22Rv1 (cell line): ENCODE measurements around the gene RPS10.

ENCODE experiments used
- CTCF ChIP-seq: fragments of 450-650 bp; IDR thresholded peaks from 2 replicates; pipeline ENCODE4 v1.5.1; 2017; ENCODE audit warnings: mild to moderate bottlenecking
- ZFX ChIP-seq: fragments of 450-650 bp; IDR thresholded peaks from 2 replicates; pipeline ENCODE4 v1.6.1; 2017; ENCODE audit warnings: antibody characterized with exemption, borderline replicate concordance

DNA sequence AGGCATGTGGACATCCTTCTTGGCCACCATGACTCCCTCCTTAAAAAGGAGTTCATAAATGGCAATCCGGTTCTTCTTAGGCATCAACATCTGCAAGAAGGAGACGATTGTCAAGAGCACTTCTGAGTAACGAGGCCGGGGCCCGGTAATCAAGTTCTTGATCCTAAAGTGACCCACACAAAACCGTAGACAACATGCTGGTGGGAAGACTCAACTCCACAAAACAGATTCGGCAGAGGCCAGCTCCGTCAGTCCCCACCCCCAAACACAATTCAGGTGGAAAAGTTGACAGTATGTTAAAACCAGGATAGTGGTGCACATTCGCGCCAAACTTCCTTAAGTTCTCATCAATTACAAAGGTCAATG, 754 bp downstream of the RPS10 start:
- no peak for TF ChIP-seq CTCF
- no peak for TF ChIP-seq ZFX
